Calu3 (cell line): ENCODE data around the gene PBX4. TPM values are rescaled to one million over a fixed set of nuclear protein-coding genes. Genes with fewer than 3 reads are reported as not detected.

ENCODE experiments used
- BruUV-seq: library from RNA; stranded (reverse); fragments of 400-500 nt; replicated peaks from 2 replicates; lab custom pipeline; 2021; lab: Mats Ljungman, UMichigan
- CTCF ChIA-PET: fragments of 300-600 bp; sonication (Branson Sonifier 250); formaldehyde crosslinking; loops from one replicate; lab custom pipeline; 2022; ENCODE audit warnings: antibody characterized with exemption; lab: Charles Lee
- DNase-seq: peaks from one replicate; pipeline ENCODE4 v3.0.0; 2022
- H3K27ac Mint-ChIP-seq: one replicate; pipeline ENCODE4 v1.8.0; 2022; ENCODE audit warnings: mixed read lengths; ENCODE audit not compliant: unreplicated experiment
- H3K27me3 Mint-ChIP-seq: one replicate; pipeline ENCODE4 v1.8.0; 2022; ENCODE audit warnings: mixed read lengths; ENCODE audit not compliant: unreplicated experiment
- H3K36me3 Mint-ChIP-seq: one replicate; pipeline ENCODE4 v1.8.0; 2022; ENCODE audit warnings: mild to moderate bottlenecking, moderate library complexity, mixed read lengths; ENCODE audit not compliant: insufficient read depth, unreplicated experiment
- H3K4me1 Mint-ChIP-seq: one replicate; pipeline ENCODE4 v1.8.0; 2022; ENCODE audit warnings: mild to moderate bottlenecking, low read depth, mixed read lengths; ENCODE audit not compliant: unreplicated experiment
- H3K4me3 Mint-ChIP-seq: one replicate; pipeline ENCODE4 v1.8.0; 2022; ENCODE audit warnings: mild to moderate bottlenecking, low read depth, moderate library complexity, mixed read lengths; ENCODE audit not compliant: unreplicated experiment
- H3K9me3 Mint-ChIP-seq: one replicate; pipeline ENCODE4 v1.8.0; 2022; ENCODE audit warnings: low read depth, mixed read lengths; ENCODE audit not compliant: unreplicated experiment
- CTCF ChIP-seq: fragments of 200-600 bp; IDR thresholded peaks from one replicate; pipeline ENCODE4 v1.8.0; 2022; ENCODE audit warnings: antibody characterized with exemption; ENCODE audit not compliant: unreplicated experiment
- intact Hi-C: fragments of 100-400 bp; cut with micrococcal nuclease; formaldehyde crosslinking; loops from one replicate; pipeline ENCODE4 v1.10.0; 2022; ENCODE audit not compliant: unreplicated experiment
- total RNA-seq: library from RNA; stranded (reverse); gene quantifications from 2 replicates; pipeline ENCODE4 v1.2.3, GENCODE V29; 2022

Gene PBX4
- total RNA-seq, 1 experiment from 2014 or later: 6.0 TPM

GRCh38 chr19:19582471-19582870, 36.0 kb downstream of the PBX4 start:
- no peaks in the 10 kb centered on the region for H3K27me3 Mint-ChIP-seq
- BruUV-seq: no TSS peak
- no peak overlapping the region for H3K4me3 Mint-ChIP-seq
- H3K4me1 Mint-ChIP-seq: no peaks in the 10 kb centered on the region
- no peaks in the 10 kb centered on the region for H3K9me3 Mint-ChIP-seq
- intact Hi-C loops: no loop called here
- H3K27ac Mint-ChIP-seq: no peak overlapping the region
- CTCF ChIA-PET: no interaction called here
- TF ChIP-seq CTCF: no peak
- DNase-seq: no peak
- no peaks in the 10 kb centered on the region for H3K36me3 Mint-ChIP-seq

- DNase-seq: no peak
- BruUV-seq: no TSS peak
- CTCF ChIA-PET: no interaction called here
- H3K4me3 Mint-ChIP-seq: no peak overlapping the region
- no peaks in the 10 kb centered on the region for H3K4me1 Mint-ChIP-seq
- TF ChIP-seq CTCF: no peak
- H3K9me3 Mint-ChIP-seq: no peaks in the 10 kb centered on the region
- intact Hi-C loops: no loop called here
- H3K27me3 Mint-ChIP-seq: no peaks in the 10 kb centered on the region
- no peak overlapping the region for H3K27ac Mint-ChIP-seq
- no peaks in the 10 kb centered on the region for H3K36me3 Mint-ChIP-seq
Measured at GRCh38 chr19:19581391-19581790, 37.1 kb downstream of the PBX4 start.

GRCh38 chr19:19580418-19580817, 38.1 kb downstream of the PBX4 start:
- no TSS peak for BruUV-seq
- Mint-ChIP-seq H3K36me3 (no peaks in the 10 kb centered on the region), H3K4me1 (no peaks in the 10 kb centered on the region)

GRCh38 chr19:19579533-19580361, 38.7 kb downstream of the PBX4 start:
- no peak overlapping the region for H3K27ac Mint-ChIP-seq
- no peaks in the 10 kb centered on the region for H3K27me3 Mint-ChIP-seq
- intact Hi-C loops: no loop called here
- CTCF ChIA-PET: no interaction called here
- no peaks in the 10 kb centered on the region for H3K4me1 Mint-ChIP-seq
- DNase-seq: no peak
- no TSS peak for BruUV-seq
- H3K4me3 Mint-ChIP-seq: no peak overlapping the region
- H3K9me3 Mint-ChIP-seq: no peaks in the 10 kb centered on the region
- no peak for TF ChIP-seq CTCF
- H3K36me3 Mint-ChIP-seq: no peaks in the 10 kb centered on the region

More at GRCh38 chr19:19580418-19580817, 38.1 kb downstream of the PBX4 start:
- Mint-ChIP-seq H3K9me3 (no peaks in the 10 kb centered on the region), H3K27me3 (no peaks in the 10 kb centered on the region), H3K4me3 (no peak overlapping the region), H3K27ac (no peak overlapping the region)
- CTCF ChIA-PET: no interaction called here
- no peak for DNase-seq
- no peak for TF ChIP-seq CTCF
- intact Hi-C loops: no loop called here
